ENCODE measurements around the gene RPL38.

RPL38 gene

DNA sequence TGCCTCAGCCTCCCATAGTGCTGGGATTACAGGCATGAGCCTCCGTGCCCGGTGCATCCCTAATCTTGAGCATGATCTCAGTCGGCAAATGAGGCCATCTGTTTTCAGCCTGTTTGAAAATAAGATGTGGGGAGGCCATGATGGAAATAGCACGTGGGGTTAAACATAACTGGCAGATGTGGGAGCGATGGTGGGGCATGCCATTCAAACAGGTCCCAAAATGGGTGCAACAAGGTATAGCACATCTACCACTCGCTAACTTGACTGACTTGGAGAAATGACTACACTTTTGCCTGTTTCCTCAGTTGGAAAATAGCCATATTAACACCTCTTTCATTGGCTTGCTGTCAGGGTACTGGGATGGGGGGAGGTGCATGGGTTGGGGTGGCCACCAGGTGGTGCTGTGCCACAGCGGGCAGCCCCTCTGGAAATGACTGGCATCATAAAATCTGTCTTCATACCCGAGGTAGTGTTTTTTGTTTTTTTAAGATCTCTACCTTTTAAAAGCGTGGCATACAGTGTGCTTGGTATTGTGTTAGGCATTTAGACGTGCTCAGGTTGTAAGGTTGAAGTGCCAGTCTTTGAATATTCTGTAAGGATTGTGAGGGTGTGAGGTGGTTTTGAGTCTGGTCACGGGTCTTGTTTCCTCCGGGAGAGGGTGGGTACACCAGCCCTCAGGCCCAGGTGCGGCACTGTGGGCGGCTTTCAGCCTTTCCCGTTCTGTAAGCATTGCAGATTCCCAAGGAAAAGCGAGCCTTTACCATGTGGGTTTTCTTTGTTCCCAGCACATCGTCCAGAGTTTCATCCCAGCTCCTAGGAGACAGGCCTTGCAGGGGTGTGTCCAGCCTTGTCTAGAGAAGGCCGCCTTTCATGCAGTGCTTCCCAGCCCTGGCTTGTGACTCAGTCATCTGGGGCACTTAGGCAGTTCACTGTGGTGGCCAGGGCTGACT, 7.0 kb downstream of the RPL38 start:
- FAIRE-seq (no peak), DNase-seq (ENCODE audit: low spot score) (peak; percentile 49)

DNA sequence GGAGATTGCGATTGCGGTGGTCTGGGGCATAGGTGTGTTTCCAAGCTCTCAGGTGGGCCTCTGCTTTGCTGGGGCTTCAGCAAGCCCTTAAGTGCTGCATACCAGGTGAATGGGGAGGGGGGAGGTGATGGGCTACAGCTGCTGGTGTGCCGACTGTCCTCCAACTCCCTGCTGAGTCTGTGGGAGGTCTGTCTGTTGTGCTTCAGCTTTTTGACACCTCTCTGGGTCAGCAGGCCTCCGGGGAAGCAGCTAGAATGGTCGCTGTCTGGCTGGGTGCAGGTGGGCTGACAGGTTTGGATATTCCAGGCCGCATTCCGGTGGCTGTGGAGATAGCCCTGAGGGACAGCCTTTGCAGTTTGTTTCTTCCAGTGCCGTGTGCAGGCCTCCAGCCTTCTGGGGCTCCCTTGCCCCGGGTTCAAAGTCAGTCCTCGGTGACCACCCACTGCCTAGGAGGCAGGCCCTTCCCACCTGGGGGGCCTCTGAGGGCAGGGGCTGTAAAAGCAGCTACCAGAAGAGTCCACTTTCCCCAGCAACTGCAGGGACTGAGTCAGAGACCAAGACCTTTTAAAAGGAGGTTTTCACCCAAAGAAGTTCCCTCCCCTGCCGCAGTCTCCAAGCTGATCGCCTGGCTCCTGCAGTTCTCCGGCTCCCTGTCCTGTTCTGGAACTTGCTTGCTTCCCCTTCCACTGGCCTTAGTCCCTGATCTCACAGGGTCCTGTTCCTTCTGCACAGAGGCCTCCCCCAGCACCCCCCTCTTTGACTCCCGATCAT, 7.8 kb downstream of the RPL38 start:
- FAIRE-seq (no peak), DNase-seq (ENCODE audit: low spot score) (no peak)

DNA sequence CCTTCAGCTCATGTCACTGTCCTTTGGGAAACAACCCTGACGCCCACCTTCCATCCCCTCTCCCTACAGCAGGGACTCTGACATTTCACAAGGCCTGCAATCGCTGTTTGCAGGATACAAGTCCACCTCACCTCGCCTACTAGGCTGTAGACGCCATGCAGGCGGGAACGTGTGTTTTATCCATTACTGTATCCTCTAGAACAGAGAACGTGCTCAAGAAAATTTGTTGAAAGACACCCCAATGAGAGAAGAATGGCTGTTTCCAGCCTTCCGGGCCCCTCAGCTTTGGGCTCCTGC, 8.4 kb downstream of the RPL38 start:
- FAIRE-seq = no peak

DNA sequence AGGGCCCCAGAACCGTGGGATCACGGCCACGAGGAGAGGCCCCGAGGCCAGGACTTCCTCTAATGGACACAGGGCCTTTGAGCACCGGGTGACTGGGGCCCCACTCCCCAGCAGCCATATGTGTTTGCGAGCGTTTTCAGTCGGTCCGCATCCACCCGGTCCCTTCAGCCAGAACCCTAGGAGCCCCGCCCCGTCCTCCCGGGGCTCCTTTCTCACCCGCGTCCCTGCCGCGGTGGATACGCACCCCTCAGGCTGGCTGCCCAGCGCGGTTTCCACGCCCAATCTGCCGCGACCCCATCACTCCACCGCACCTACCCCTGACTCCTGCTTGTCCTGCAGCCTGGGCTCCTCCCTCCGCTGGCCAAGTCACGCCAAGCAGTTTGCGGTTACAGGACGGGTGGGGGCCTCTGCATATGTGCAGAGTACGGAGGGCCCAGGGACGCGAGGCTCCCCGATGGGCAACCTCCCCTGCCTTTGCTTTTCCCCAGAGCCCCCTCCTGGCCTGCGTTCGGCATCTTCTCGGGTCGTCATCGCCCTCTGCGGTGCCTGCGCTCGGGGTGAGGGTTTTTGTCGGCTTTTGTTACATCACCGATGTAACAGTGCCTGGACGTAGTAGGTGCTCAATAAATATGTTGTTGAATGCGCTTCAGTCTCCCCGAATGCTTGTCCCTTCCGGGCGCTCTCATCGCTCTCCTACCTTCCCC, 8.9 kb downstream of the RPL38 start:
- DNase-seq (ENCODE audit: low spot score) = no peak
- FAIRE-seq = no peak

More for the DNA sequence above, 8.4 kb downstream of the RPL38 start:
- DNase-seq (ENCODE audit: low spot score) = no peak

DNA sequence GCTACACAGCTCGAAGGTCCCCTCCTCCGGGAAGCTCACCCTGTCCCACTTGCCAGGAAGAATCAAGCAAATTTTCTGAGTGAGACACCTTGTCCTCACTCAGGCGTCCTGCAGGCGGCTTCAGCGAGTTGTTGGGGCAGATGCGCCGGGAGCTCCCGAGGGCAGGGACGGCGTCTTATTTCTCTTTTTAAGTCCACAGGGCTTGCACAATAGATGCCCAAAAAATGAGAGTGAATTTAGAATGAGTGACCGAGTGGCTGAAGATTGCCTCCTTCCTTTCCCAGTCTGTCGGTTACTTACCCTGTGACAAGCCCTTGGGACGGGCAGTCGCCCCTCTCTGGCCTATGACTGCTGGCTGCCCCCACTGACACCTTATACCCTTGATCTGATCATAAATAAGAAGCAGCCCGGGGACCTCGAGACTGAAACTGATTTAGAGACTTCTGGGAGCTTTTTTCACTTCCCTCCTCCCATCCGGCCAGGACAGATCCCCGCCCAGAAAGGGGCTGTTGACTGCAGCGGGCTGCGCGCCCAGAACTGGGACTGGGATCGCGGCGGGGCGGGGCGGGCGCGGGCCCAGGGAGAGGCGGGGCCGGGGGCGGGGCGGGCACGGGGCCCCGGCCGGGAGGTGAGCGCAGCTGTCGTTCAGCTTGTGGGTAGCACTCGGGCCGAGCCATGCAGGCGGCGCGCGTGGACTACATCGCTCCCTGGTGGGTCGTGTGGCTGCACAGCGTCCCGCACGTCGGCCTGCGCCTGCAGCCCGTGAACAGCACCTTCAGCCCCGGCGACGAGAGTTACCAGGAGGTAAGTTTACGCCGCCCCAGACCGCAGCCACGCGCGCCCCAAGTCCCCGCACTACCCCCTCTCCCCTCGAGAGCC, 9.7 kb downstream of the RPL38 start, which contains the start of gene TTYH2:
Gene TTYH2, plus strand, starts transcription at position 659 of the 879 bp plus-strand sequence. Its CDS starts 17 bp downstream, at position 676.
- peak; percentile 63 for DNase-seq (ENCODE audit: low spot score)
- no peak for FAIRE-seq

DNA sequence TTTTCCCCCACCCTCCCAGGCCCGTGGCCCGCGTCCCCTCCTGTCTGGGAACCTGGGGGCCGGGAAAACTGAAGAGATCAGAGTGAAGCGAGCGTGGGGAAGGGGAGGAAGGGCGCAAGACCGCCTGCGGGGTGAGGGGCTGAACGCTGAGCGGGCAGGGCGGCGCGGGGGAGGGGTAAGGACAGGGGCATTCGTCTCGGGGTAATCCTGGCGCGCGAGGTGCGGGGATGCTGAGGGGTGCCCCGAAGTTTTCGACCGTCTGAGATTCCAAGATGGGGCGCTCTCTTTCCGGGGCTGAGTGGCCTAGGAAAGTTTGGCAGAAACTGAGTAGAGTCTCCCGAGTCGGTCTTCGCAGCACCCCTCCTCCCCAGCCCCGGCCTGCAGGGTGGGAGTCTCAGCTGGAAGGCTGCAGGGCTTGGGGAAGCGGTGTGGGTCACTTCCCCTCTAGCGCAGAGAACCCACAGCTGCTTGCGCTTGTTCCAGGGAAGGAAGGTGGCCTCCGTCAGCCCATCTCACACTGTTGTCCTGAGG, 10.4 kb downstream of the RPL38 start:
- no peak for DNase-seq (ENCODE audit: low spot score)
- FAIRE-seq = no peak

DNA sequence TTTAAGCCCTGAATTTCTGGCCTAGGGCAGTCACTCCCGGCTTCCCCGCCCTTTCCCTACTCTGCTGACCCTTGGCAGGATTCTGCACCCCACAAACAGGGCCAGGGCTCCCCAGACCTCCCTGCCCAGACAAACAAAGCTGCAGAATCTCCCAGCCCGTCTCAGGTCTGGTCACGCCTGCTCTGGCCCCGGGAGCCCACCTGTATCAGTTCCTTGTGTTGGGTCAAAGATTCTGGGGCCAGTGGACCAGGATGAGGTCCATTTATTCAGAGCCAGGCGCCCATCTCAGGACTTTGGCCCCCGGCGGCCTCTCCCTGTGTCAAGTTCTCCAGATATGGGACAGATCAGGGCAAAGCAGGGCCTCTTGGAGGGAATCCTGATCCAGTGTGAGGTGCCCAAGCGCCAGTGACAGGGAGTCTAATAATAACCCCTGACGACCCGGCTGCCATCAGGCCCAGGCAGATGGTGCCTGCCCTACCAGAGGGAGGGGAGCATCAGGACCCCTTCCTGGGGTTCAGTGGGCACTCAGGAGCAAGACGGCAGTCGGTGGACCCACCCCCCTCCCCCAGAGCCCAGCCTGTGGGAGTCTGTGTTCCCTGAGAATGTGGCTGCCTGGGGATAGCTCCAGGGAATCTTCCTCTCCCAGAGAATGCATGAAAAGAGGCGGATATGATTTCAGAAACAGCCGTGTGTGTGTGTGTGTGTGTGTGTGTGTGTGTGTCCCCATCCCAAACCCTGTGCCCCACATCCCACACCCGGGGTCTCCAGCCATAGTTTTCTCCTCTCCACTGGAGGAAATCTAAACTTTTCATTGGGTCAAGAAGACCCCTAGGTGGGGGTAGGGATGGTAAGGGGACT, 11.2 kb downstream of the RPL38 start:
- FAIRE-seq = no peak
- DNase-seq (ENCODE audit: low spot score) = no peak

DNA sequence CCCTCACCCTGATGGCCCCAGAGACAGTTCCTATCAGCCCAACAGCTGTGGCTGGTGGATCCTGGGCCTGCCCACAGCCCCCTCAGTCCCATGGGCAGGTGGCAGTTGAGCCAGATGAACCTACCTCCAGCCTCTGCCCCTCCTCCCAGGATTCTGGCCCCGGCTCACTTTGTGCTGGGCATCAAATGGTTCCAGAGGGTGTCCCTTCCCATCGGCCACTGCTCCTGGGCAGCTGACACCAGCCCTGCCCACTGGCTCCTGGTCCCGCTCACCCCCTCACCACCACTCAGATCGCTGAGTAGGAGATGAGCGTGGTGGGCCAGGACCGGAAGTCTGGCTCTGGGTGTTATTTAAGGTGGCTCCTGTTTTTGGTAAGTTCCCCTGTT, 11.9 kb downstream of the RPL38 start:
- no peak for FAIRE-seq
- no peak for DNase-seq (ENCODE audit: low spot score)

DNA sequence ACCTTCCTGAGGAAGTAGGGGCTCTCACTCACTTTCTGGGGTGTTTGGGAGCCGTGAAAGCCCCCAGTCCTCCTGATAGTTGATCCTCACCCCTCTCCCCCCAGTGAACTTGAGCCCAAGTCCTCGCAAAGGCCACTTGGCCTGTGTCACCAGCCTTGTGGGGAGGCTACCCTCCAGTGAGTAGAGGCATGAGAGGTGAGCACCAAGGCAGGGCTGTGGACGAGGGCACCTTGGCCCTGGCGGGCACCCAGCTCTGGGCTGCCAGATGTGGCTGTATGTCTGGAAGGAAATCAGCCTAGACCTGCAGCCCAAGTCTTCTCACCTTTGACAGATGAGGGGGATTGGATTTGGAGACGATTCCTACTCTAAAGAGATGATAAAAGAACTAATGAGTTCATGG, 13.0 kb downstream of the RPL38 start:
- FAIRE-seq (no peak), DNase-seq (ENCODE audit: low spot score) (no peak)

DNA sequence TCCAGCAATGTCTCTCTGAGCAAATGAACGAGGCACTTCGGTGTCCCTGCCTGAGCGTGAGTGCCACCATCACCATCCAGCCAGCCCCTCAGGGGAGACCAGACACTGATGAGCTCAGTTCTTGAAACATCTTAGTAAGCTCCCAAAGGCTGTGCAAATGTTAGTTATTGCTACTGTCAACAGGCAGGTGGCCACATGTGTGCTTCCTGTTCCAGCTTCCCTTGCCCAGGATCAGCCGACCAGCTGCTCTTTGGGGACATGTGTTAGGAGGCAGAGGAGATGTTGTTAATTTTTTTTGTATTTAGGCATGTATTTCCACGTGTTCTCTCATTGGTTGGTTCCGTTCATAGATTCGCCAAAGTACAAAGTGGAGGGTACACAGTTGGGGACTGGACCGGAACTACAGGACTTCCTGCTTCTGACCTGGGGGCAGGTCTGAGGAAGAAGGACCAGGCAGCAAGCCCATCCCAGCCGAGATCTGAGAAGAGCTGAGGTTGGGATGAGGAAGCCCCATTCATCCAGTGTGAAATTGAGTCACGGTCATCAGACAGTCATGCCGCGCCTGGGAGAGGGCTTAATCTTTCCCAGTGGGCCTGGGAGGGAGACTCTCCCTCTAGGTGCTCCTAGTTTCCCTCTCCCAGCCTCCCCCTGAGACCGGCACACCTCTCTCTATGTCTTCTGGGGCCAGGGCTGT, 13.7 kb downstream of the RPL38 start:
- no peak for DNase-seq (ENCODE audit: low spot score)

DNA sequence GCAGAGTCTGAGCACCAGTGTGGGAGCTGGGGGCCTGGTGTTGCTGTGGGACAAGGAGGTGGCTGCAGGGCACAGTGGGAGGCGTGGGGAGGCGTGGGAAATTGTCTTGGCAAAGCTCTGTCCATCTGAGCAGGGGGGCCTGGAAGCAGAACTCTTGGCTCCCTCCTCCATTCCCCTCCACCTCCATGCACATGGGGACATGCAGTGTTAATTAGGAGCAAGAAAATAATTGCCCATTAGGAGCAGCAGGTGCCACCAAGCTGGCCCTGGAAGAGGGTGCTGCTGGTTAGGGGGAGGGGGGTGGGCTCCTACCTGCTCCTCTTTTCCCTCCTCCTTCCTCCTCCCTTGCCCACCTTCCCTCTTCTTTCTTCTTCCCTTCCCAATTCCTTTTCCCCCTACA, 14.4 kb downstream of the RPL38 start:
- DNase-seq (ENCODE audit: low spot score) (no peak), FAIRE-seq (no peak)

More for the DNA sequence above, 13.7 kb downstream of the RPL38 start:
- FAIRE-seq = no peak

DNA sequence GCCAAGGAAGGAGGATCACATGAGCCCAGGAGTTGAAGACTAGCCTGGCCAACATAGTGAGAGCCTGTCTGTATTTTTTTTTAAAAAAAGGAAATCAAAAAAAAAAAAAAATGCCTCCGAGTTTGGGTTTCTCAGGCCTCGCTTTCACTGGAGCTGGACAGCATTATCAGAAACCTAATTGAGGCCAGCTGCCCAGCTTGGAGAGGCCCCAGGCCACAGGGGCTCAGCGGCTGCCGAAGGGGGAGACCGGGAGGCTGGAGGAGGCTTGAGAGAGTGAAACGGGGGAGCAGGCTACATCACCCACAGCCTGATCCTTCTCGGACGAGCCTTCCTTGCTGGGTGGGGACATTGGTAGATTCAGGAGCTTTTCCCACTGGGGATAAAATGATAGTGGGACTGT, 15.0 kb downstream of the RPL38 start:
- FAIRE-seq = no peak

DNA sequence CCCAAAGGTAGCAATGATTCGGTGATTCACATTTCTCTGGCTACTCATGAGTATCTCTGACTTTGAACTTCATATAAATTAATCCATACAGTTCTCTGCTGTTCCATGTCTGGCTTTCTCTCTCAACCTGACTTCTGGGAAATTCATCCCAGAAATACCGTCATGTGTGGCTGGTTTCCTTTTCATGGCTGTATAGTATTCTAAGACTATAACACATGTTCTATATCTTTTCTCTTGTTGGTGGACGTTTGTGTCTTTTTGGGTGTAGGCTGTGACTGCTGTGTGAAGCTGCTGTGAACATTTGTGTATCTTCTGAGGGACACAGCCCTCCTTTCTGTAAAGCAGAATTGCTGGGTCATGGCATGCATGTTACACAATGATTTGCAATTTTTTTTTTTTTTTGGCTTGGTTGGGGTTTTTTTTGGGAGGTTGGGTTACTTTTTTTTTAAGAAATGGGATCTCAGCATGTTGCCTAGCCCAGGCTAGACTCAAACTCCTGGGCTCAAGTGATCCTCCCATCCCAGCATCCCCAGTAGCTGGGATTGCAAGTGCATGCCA, 16.2 kb downstream of the RPL38 start:
- FAIRE-seq = no peak
- no peak for DNase-seq (ENCODE audit: low spot score)

More for the DNA sequence above, 15.0 kb downstream of the RPL38 start:
- no peak for DNase-seq (ENCODE audit: low spot score)

DNA sequence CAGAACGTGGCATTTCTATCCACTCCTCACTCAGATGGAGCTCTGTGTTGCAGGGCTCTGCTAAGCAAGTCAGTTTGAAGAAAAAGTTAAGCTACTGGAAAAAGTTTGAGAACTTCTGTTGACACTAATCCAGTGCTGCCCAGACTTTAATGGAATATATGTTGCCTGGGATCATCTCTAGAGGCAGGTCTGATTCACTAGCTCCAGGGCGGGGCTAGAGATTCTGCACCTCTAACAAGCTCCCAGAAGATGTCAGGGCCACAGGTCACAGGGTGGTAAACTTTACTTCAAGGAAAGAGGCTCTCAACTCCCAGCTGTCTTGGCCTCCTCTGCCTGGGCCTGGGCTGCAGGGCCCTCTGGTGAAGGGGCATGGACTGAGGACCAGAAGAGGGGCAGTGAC, 16.7 kb downstream of the RPL38 start:
- DNase-seq (ENCODE audit: low spot score) = no peak

DNA sequence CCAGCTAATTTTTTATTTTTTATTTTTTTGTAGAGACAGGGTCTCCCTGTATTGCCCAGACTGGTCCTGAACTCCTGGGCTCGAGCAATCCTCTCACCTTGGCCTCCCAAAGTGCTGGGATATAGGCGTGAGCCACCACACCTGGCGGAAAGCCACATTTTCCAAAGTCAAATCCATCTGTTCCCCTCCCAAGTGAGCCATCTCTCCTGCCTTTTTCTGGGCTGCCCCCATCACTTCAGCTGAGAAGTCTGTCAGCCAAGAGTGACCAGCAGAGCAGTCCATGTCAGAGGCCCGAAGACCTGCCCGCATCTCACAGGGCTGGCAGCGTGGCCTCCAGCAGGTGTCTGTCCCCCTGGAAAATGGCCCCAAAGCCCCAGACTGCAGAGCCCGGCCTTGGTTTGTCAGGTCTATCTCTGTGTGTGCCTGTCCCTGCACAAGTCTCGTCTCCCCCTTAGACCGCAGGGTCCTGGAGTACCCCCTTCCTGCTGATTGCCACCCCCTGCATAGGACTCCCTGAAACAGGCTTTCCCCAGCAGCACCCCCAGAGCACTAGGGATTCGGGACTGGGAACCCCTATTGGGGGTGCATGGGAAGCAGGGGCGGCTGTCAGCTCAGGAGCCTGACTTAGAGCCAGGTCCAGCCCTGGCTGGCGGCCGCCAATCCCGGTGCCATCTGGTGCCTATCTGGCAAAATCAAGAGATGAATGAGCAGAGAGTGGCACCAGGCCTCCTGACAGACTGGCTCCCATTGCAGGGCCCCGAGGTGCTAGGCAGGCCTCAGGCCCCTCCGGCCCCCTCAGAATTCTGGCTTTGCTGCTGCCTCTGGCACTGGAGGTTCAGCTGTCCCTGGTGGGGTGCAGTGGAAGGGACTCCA, 17.7 kb downstream of the RPL38 start:
- no peak for FAIRE-seq
- no peak for DNase-seq (ENCODE audit: low spot score)

More for the DNA sequence above, 16.7 kb downstream of the RPL38 start:
- FAIRE-seq = no peak

DNA sequence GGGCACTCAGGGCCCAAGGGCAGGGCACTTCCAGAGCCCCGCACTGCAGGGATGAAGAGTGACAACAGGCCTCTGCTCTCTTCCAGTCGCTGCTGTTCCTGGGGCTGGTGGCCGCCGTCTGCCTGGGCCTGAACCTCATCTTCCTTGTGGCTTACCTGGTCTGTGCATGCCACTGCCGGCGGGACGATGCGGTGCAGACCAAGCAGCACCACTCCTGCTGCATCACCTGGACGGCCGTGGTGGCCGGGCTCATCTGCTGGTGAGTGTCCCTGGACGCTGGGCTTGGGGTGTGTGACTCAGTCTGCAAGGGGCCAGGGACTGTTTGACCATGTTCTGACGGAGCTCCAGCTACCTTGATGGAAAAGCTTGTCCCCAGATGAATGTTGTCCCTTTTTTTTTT, 18.9 kb downstream of the RPL38 start:
- FAIRE-seq (no peak), DNase-seq (ENCODE audit: low spot score) (no peak)

DNA sequence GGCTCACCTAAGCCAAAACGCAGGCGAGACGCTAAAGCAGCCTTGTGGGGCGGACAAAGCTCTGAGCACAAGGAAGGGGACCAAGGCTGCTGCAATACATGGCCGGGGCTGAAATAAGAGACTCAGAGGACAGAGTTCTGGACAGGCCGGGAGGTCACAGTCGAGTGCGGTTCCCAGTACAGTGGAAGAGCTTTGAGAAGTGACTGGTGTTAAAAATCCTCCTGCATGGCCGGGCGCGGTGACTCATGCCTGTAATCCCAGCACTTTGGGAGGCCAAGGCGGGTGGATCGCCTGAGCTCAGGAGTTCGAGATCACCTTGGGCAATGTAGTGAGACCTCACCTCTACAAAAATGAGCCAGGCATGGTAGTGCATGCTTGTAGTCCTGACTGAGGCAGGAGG, 20.4 kb downstream of the RPL38 start:
- no peak for DNase-seq (ENCODE audit: low spot score)
- no peak for FAIRE-seq
